ENCODE measurements around the gene NAT8L. TPM values are rescaled to one million over a fixed set of nuclear protein-coding genes. Genes with fewer than 3 reads are reported as not detected.

NAT8L gene
- polyA plus RNA-seq, 1 donor from 2014 or later, result 12.6 TPM

DNA sequence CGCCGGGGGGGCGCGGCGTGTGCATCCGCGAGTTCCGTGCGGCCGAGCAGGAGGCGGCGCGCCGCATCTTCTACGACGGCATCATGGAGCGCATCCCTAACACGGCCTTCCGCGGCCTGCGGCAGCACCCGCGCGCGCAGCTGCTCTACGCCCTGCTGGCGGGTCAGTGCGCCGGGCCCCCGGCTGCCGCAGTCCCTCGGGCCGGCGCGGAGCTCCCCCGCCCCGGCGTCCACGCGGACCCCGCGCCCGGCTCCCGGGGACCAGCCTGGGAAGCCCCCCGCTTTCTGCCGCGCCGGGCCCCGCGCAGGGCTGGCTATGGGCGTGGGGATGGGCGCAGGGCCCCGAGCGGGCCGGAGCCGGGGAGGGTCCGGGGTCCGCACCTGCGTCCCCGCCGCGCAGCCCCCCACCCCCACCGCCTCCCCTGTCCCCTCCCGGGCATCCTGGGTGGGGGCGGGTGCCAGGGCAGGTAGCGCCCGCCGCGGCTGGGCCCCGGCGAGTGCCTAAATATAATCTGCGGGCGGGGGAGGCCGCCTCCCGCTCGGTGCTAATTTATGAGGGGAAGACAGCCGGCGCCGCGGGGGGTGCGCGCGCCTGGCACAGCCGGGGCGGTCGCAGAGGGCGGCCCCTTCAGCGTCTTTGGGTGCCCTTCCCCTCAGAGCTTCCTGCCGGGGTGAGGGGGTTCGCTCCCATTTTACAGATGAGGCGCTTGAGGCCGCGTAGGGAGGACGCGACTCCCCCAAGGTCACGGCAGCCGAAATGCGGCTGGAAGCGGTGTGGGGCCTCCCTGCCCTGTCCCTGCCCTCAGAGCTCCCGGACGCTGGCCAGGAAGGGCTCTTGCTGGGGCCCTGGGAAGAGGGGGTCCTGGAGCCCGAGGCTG, 837 bp downstream of the NAT8L start:
- Histone ChIP-seq H3K9ac (ENCODE audit: low read length) (peak overlapping the region; percentile 50), H3K36me3 (ENCODE audit: insufficient read depth, low read length) (no peaks in the 10 kb centered on the region), H3K9me2 (ENCODE audit: insufficient read depth, low read length) (no peaks in the 10 kb centered on the region), H2AFZ (ENCODE audit: low read depth, low read length) (no peak overlapping the region), H3K79me2 (replicated peaks; ENCODE audit: insufficient read depth, low read length) (no peaks in the 10 kb centered on the region), H3K9me3 (ENCODE audit: low read length) (no peaks in the 10 kb centered on the region), H4K20me1 (ENCODE audit: insufficient read depth) (peaks cover 7% of the 10 kb centered on the region), H3K27me3 (ENCODE audit: insufficient read depth, low read depth, low read length) (no peaks in the 10 kb centered on the region), H3K4me2 (ENCODE audit: low read length) (no peak overlapping the region), H3K27ac (ENCODE audit: low read length) (no peak overlapping the region), H3K4me3 (ENCODE audit: low read length) (peak overlapping the region; percentile 69), H3F3A (ENCODE audit: insufficient read depth, low read length, poor library complexity, severe bottlenecking) (no peaks in the 10 kb centered on the region)
- TF ChIP-seq EP300 (conservative IDR thresholded peaks at IDR 0.05; ENCODE audit: poor library complexity, severe bottlenecking) (no peak), TAF1 (IDR thresholded peaks at IDR 0.05; ENCODE audit: low read depth) (no peak), POLR2AphosphoS5 (IDR thresholded peaks at IDR 0.05) (peak; percentile 30), EZH2 (IDR thresholded peaks at IDR 0.05; ENCODE audit: borderline replicate concordance, insufficient read depth, low read length, poor library complexity, severe bottlenecking) (no peak), SMC3 (conservative IDR thresholded peaks at IDR 0.05; ENCODE audit: poor library complexity) (no peak), RAD21 (conservative IDR thresholded peaks at IDR 0.05) (no peak)
- TF ChIP-seq, protein P1, sequence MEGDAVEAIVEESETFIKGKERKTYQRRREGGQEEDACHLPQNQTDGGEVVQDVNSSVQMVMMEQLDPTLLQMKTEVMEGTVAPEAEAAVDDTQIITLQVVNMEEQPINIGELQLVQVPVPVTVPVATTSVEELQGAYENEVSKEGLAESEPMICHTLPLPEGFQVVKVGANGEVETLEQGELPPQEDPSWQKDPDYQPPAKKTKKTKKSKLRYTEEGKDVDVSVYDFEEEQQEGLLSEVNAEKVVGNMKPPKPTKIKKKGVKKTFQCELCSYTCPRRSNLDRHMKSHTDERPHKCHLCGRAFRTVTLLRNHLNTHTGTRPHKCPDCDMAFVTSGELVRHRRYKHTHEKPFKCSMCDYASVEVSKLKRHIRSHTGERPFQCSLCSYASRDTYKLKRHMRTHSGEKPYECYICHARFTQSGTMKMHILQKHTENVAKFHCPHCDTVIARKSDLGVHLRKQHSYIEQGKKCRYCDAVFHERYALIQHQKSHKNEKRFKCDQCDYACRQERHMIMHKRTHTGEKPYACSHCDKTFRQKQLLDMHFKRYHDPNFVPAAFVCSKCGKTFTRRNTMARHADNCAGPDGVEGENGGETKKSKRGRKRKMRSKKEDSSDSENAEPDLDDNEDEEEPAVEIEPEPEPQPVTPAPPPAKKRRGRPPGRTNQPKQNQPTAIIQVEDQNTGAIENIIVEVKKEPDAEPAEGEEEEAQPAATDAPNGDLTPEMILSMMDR (IDR thresholded peaks at IDR 0.05; ENCODE audit: poor library complexity, severe bottlenecking), result no peak

DNA sequence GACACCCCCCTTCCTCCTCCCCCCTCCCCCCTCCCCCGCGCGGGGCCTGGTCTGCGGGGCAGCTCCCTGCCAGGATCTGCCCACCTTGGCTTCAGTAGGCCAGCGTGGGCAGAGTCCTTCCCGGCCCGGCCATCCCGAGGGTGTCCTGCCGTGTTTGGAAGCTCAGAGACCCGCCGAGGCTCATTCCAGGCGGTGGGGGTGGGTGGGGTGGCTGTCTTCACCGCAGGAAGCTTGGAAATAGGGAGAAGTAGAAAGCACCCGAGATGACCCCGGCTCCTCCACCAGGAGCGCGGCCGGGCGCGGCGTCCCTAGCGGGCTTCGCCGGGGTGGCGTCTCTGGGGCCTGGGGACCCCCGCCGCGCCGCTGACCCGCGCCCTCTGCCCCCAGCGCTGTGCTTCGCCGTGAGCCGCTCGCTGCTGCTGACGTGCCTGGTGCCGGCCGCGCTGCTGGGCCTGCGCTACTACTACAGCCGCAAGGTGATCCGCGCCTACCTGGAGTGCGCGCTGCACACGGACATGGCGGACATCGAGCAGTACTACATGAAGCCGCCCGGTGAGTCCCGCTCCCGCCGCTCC, 1.6 kb downstream of the NAT8L start:
- no peak for TF ChIP-seq RAD21 (conservative IDR thresholded peaks at IDR 0.05)
- no peak for TF ChIP-seq EP300 (conservative IDR thresholded peaks at IDR 0.05; ENCODE audit: poor library complexity, severe bottlenecking)
- TF ChIP-seq, protein P2, sequence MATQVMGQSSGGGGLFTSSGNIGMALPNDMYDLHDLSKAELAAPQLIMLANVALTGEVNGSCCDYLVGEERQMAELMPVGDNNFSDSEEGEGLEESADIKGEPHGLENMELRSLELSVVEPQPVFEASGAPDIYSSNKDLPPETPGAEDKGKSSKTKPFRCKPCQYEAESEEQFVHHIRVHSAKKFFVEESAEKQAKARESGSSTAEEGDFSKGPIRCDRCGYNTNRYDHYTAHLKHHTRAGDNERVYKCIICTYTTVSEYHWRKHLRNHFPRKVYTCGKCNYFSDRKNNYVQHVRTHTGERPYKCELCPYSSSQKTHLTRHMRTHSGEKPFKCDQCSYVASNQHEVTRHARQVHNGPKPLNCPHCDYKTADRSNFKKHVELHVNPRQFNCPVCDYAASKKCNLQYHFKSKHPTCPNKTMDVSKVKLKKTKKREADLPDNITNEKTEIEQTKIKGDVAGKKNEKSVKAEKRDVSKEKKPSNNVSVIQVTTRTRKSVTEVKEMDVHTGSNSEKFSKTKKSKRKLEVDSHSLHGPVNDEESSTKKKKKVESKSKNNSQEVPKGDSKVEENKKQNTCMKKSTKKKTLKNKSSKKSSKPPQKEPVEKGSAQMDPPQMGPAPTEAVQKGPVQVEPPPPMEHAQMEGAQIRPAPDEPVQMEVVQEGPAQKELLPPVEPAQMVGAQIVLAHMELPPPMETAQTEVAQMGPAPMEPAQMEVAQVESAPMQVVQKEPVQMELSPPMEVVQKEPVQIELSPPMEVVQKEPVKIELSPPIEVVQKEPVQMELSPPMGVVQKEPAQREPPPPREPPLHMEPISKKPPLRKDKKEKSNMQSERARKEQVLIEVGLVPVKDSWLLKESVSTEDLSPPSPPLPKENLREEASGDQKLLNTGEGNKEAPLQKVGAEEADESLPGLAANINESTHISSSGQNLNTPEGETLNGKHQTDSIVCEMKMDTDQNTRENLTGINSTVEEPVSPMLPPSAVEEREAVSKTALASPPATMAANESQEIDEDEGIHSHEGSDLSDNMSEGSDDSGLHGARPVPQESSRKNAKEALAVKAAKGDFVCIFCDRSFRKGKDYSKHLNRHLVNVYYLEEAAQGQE (IDR thresholded peaks at IDR 0.05; ENCODE audit: borderline replicate concordance), result no peak
- TF ChIP-seq, protein P1 (IDR thresholded peaks at IDR 0.05; ENCODE audit: poor library complexity, severe bottlenecking), result no peak
- no peak for TF ChIP-seq MXI1 (conservative IDR thresholded peaks at IDR 0.05; ENCODE audit: poor library complexity, severe bottlenecking)
- TF ChIP-seq POLR2AphosphoS5 (IDR thresholded peaks at IDR 0.05), result no peak
- no peak for TF ChIP-seq TAF1 (IDR thresholded peaks at IDR 0.05; ENCODE audit: low read depth)
- no peak for TF ChIP-seq EZH2 (IDR thresholded peaks at IDR 0.05; ENCODE audit: borderline replicate concordance, insufficient read depth, low read length, poor library complexity, severe bottlenecking)
- TF ChIP-seq SMC3 (conservative IDR thresholded peaks at IDR 0.05; ENCODE audit: poor library complexity), result no peak
- no peaks in the 10 kb centered on the region for H3K36me3 ChIP-seq (ENCODE audit: insufficient read depth, low read length)
- H3F3A ChIP-seq (ENCODE audit: insufficient read depth, low read length, poor library complexity, severe bottlenecking), result no peaks in the 10 kb centered on the region
- no peak overlapping the region for H3K4me2 ChIP-seq (ENCODE audit: low read length)
- H3K9ac ChIP-seq (ENCODE audit: low read length), result peak overlapping the region; percentile 50
- peak overlapping the region; percentile 69 for H3K4me3 ChIP-seq (ENCODE audit: low read length)
- H4K20me1 ChIP-seq (ENCODE audit: insufficient read depth), result peaks cover 7% of the 10 kb centered on the region
- no peak overlapping the region for H2AFZ ChIP-seq (ENCODE audit: low read depth, low read length)
- H3K27me3 ChIP-seq (ENCODE audit: insufficient read depth, low read depth, low read length), result no peaks in the 10 kb centered on the region
- H3K9me3 ChIP-seq (ENCODE audit: low read length), result no peaks in the 10 kb centered on the region
- H3K27ac ChIP-seq (ENCODE audit: low read length), result no peak overlapping the region
- H3K79me2 ChIP-seq (replicated peaks; ENCODE audit: insufficient read depth, low read length), result no peaks in the 10 kb centered on the region
- H3K9me2 ChIP-seq (ENCODE audit: insufficient read depth, low read length), result no peaks in the 10 kb centered on the region

All from neural cell (in vitro differentiated cells).